ENCODE measurements around the gene TST.

GRCh38 chr22:36985211-36985889 lies 33.9 kb downstream of the TST start:
- TF ChIP-seq CTCF (IDR thresholded peaks at IDR 0.05) (no peak), POLR2A (IDR thresholded peaks at IDR 0.05; ENCODE audit: low read depth) (no peak)
